ENCODE measurements around the gene RUFY3. TPM values are rescaled to one million over a fixed set of nuclear protein-coding genes. Genes with fewer than 3 reads are reported as not detected.
"Not testable (repeated sequence)": the region's sequence is repeated elsewhere in the genome, so short reads cannot be mapped to it uniquely, and the experiment has no call there.

The RUFY3 gene
- total and polyA plus RNA-seq, 2 of the 4 experiments (the other 2 are of a cell fraction), result 19.6 to 28.9 TPM

- Histone ChIP-seq H3K79me1 (ENCODE audit: low read depth in 1 of 2, low read length in 2 of 2) (no peaks in the 10 kb centered on the region), H2BK5ac (ENCODE audit: low read depth, low read length, poor library complexity, severe bottlenecking) (no peak overlapping the region), H3K4me2 (ENCODE audit: low read depth, low read length) (no peak overlapping the region), H3K36me3 (ENCODE audit: control insufficient read depth, insufficient read depth, low read length) (no peaks in the 10 kb centered on the region), H4K20me1 (ENCODE audit: insufficient read depth, low read length) (no peaks in the 10 kb centered on the region), H2AFZ (replicated peaks; ENCODE audit: low read length, poor library complexity) (no peak overlapping the region), H2AK5ac (ENCODE audit: low read depth, low read length) (no peak overlapping the region), H2BK15ac (ENCODE audit: low read depth, low read length) (no peak overlapping the region), H3K4me1 (ENCODE audit: control insufficient read depth, insufficient read depth, low read length) (no peaks in the 10 kb centered on the region), H4K8ac (ENCODE audit: low read depth in 2 of 2, low read length in 2 of 2) (no peak overlapping the region), H3K14ac (replicated peaks; ENCODE audit: low read depth, low read length) (no peak overlapping the region), H3K23ac (ENCODE audit: low read depth, low read length) (no peak overlapping the region), H3K27me3 (ENCODE audit: control insufficient read depth, insufficient read depth, low read length) (no peaks in the 10 kb centered on the region), H2AK9ac (replicated peaks; ENCODE audit: low read depth, low read length, poor library complexity) (no peak overlapping the region), H3K9ac (ENCODE audit: low read depth, low read length) (no peak overlapping the region), H4K5ac (ENCODE audit: low read depth, low read length) (no peak overlapping the region), H4K91ac (ENCODE audit: insufficient read depth, low read depth, low read length) (no peak overlapping the region), H3K27ac (ENCODE audit: insufficient read depth, low read length) (no peak overlapping the region), H3K4me3 (ENCODE audit: insufficient read depth, low read depth, low read length) (no peak overlapping the region), H3K9me1 (ENCODE audit: insufficient read depth, low read length) (0 out of 2 replicates have a peak, but pooled peaks cover 2% of the 10 kb centered on the region), H3K56ac (ENCODE audit: extremely low read depth, insufficient read depth, low read length) (no peak overlapping the region), H3K18ac (ENCODE audit: low read depth, low read length) (no peak overlapping the region), H3K9me3 (ENCODE audit: control insufficient read depth, insufficient read depth, low read length) (no peaks in the 10 kb centered on the region), H3K4ac (ENCODE audit: low read depth, low read length) (no peak overlapping the region), H2BK20ac (ENCODE audit: low read depth, low read length) (no peak overlapping the region), H2BK120ac (ENCODE audit: low read depth, low read length) (no peak overlapping the region)
- intact Hi-C loops (cut with micrococcal nuclease) (no loop called here), in situ Hi-C loops (cut with MboI; ENCODE audit: low sequenced_read_pairs) (no loop called here), dilution Hi-C loops (cut with HindIII; ENCODE audit: low sequenced_read_pairs, unreplicated experiment) (no loop called here)
- ATAC-seq (ENCODE audit: low read depth), result no peak
- CTCF ChIA-PET, result no interaction called here
- no TSS peak for BruUV-seq (replicated peaks)
- POLR2A ChIA-PET (ENCODE audit: unreplicated experiment), result no interaction called here
- TF ChIP-seq BHLHE40 (IDR thresholded peaks at IDR 0.05; ENCODE audit: low read depth, low read length) (no peak), CHD1 (IDR thresholded peaks at IDR 0.05; ENCODE audit: low read depth, low read length) (no peak), RFX5 (IDR thresholded peaks at IDR 0.05; ENCODE audit: low read depth, low read length) (no peak), CEBPB (IDR thresholded peaks at IDR 0.05; ENCODE audit: low read depth, low read length) (no peak), POLR2A (IDR thresholded peaks at IDR 0.05; ENCODE audit: low read depth, low read length) (no peak), FOS (IDR thresholded peaks at IDR 0.05; ENCODE audit: low read depth, low read length) (no peak), RAD21 (IDR thresholded peaks at IDR 0.05; ENCODE audit: low read length) (no peak)
- TF ChIP-seq, protein P1, sequence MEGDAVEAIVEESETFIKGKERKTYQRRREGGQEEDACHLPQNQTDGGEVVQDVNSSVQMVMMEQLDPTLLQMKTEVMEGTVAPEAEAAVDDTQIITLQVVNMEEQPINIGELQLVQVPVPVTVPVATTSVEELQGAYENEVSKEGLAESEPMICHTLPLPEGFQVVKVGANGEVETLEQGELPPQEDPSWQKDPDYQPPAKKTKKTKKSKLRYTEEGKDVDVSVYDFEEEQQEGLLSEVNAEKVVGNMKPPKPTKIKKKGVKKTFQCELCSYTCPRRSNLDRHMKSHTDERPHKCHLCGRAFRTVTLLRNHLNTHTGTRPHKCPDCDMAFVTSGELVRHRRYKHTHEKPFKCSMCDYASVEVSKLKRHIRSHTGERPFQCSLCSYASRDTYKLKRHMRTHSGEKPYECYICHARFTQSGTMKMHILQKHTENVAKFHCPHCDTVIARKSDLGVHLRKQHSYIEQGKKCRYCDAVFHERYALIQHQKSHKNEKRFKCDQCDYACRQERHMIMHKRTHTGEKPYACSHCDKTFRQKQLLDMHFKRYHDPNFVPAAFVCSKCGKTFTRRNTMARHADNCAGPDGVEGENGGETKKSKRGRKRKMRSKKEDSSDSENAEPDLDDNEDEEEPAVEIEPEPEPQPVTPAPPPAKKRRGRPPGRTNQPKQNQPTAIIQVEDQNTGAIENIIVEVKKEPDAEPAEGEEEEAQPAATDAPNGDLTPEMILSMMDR (conservative IDR thresholded peaks at IDR 0.05; ENCODE audit: low read depth, low read length), result no peak
- no peak for DNase-seq
Measured at GRCh38 chr4:70681704-70682103, 40.1 kb upstream of the RUFY3 start.

GRCh38 chr4:70682142-70682541 is 39.6 kb upstream of the RUFY3 start:
- WGBS, 2 experiments (ENCODE audit: extremely low coverage in 2 of 2, insufficient read length in 1 of 2), result no CpG with 5 or more reads among the region's 3 CpGs
- H3K9ac ChIP-seq (ENCODE audit: low read depth, low read length); H2AK5ac ChIP-seq (ENCODE audit: low read depth, low read length); H2BK15ac ChIP-seq (ENCODE audit: low read depth, low read length); H3K9me1 ChIP-seq (ENCODE audit: insufficient read depth, low read length); H3K14ac ChIP-seq (replicated peaks; ENCODE audit: low read depth, low read length); H3K4me1 ChIP-seq (ENCODE audit: control insufficient read depth, insufficient read depth, low read length); H3K36me3 ChIP-seq (ENCODE audit: control insufficient read depth, insufficient read depth, low read length); H3K27me3 ChIP-seq (ENCODE audit: control insufficient read depth, insufficient read depth, low read length); H4K5ac ChIP-seq (ENCODE audit: low read depth, low read length); dilution Hi-C loops (cut with HindIII; ENCODE audit: low sequenced_read_pairs, unreplicated experiment); H3K18ac ChIP-seq (ENCODE audit: low read depth, low read length); DNase-seq; H4K8ac ChIP-seq (ENCODE audit: low read depth in 2 of 2, low read length in 2 of 2); H3K23ac ChIP-seq (ENCODE audit: low read depth, low read length); H4K91ac ChIP-seq (ENCODE audit: insufficient read depth, low read depth, low read length); H3K9me3 ChIP-seq (ENCODE audit: control insufficient read depth, insufficient read depth, low read length); H2BK120ac ChIP-seq (ENCODE audit: low read depth, low read length); POLR2A ChIA-PET (ENCODE audit: unreplicated experiment); H4K20me1 ChIP-seq (ENCODE audit: insufficient read depth, low read length); H2AK9ac ChIP-seq (replicated peaks; ENCODE audit: low read depth, low read length, poor library complexity); H3K79me1 ChIP-seq (ENCODE audit: low read depth in 1 of 2, low read length in 2 of 2); in situ Hi-C loops (cut with MboI; ENCODE audit: low sequenced_read_pairs); ATAC-seq (ENCODE audit: low read depth); H3K4me2 ChIP-seq (ENCODE audit: low read depth, low read length); intact Hi-C loops (cut with micrococcal nuclease); H2BK20ac ChIP-seq (ENCODE audit: low read depth, low read length); H3K4ac ChIP-seq (ENCODE audit: low read depth, low read length); BruUV-seq (replicated peaks); H2AFZ ChIP-seq (replicated peaks; ENCODE audit: low read length, poor library complexity); CTCF ChIA-PET; H3K56ac ChIP-seq (ENCODE audit: extremely low read depth, insufficient read depth, low read length); H2BK5ac ChIP-seq (ENCODE audit: low read depth, low read length, poor library complexity, severe bottlenecking); H3K4me3 ChIP-seq (ENCODE audit: insufficient read depth, low read depth, low read length); H3K27ac ChIP-seq (ENCODE audit: insufficient read depth, low read length): not testable (repeated sequence)

Measured in IMR-90 (cell line).